Muscle of leg (tissue), 16 donors: Measurements from ENCODE around the gene CD24. TPM values are rescaled to one million over a fixed set of nuclear protein-coding genes. Genes with fewer than 3 reads are reported as not detected.
A peak's percentile ranks its signal among the peaks of the same experiment; 100 is the strongest.
"Not testable (repeated sequence)": the region's sequence is repeated elsewhere in the genome, so short reads cannot be mapped to it uniquely, and the experiment has no call there.

Experiments
- DNase-seq: peaks from one replicate; pipeline ENCODE4 v3.0.0; 2013
- H3K27ac ChIP-seq: one replicate; pipeline ENCODE4 v1.5.1; 2013; ENCODE audit warnings: mild to moderate bottlenecking, low read length, control low read depth
- H3K27me3 ChIP-seq: one replicate; pipeline ENCODE4 v1.6.1; 2013; ENCODE audit warnings: low read length; ENCODE audit not compliant: control insufficient read depth, insufficient read depth
- H3K36me3 ChIP-seq: one replicate; pipeline ENCODE4 v1.6.1; 2013; ENCODE audit warnings: low read length; ENCODE audit not compliant: control insufficient read depth, insufficient read depth
- H3K4me1 ChIP-seq: one replicate; pipeline ENCODE4 v1.6.1; 2013; ENCODE audit warnings: low read length; ENCODE audit not compliant: control insufficient read depth, insufficient read depth
- H3K4me3 ChIP-seq: one replicate; pipeline ENCODE4 v1.5.1; 2013; ENCODE audit warnings: low read length, control low read depth
- H3K9me3 ChIP-seq: replicated peaks from 2 replicates; pipeline ENCODE4 v1.6.1; 2013; ENCODE audit warnings: low read depth, low read length; ENCODE audit not compliant: control insufficient read depth
- WGBS: methylation state at CpG from one replicate; pipeline ENCODE4 v1.1.5; 2013; ENCODE audit warnings: missing lambda C conversion rate; ENCODE audit not compliant: insufficient coverage; 5-methylcytosine and 5-hydroxymethylcytosine counted together
- long read RNA-seq, 11 donors: transcript quantifications; one replicate each; lab custom pipeline, GENCODE V29; 2026
- polyA plus RNA-seq, 8 donors: library from polyadenylated mRNA; unstranded; fragments of 120-200 nt; gene quantifications; one replicate each; pipeline versions ENCODE4 v1.2.1 to v1.2.3, GENCODE V29; 2013; ENCODE audit warnings: inconsistent platforms in 1 of 8, low replicate concordance in 1 of 8; ENCODE audit not compliant: insufficient read length in 8 of 8, insufficient read depth in 1 of 8
- total RNA-seq: library from RNA; stranded (reverse); fragments of 120-200 nt; gene quantifications from one replicate; pipeline ENCODE4 v1.2.4, GENCODE V29; 2013

CD24 gene
- total RNA-seq (19.0 TPM), polyA plus RNA-seq (10 to 100 TPM in 7 of 8 donors, 1 to 10 TPM in 1; 9.4 to 62.3 (median 21.2) TPM)
- long read RNA-seq, donor 1, transcript CD24-201 (2 exons, 2,180 nt) = major isoform, 5 of 6 reads
- long read RNA-seq, donor 1, partial matches to known transcripts = 0 of 6 reads
- long read RNA-seq, donor 1, other reads (novel, unspliced or antisense) = 0 of 6 reads
- long read RNA-seq, donor 2, partial matches to known transcripts = 0 of 2 reads
- long read RNA-seq, donor 2, other reads (novel, unspliced or antisense) = 0 of 2 reads
- long read RNA-seq, donor 3 = 0 reads
- long read RNA-seq, donor 4, transcript CD24-201 (2 exons, 2,180 nt) = major isoform, 6 of 6 reads
- long read RNA-seq, donor 4, partial matches to known transcripts = 0 of 6 reads
- long read RNA-seq, donor 4, other reads (novel, unspliced or antisense) = 0 of 6 reads
- long read RNA-seq, donor 5, transcript CD24-201 (2 exons, 2,180 nt) = major isoform, 59 of 62 reads
- long read RNA-seq, donor 5, partial matches to known transcripts = 0 of 62 reads
- long read RNA-seq, donor 5, other reads (novel, unspliced or antisense) = 0 of 62 reads
- long read RNA-seq, donor 6, transcript CD24-201 (2 exons, 2,180 nt) = major isoform, 6 of 6 reads
- long read RNA-seq, donor 6, partial matches to known transcripts = 0 of 6 reads
- long read RNA-seq, donor 6, other reads (novel, unspliced or antisense) = 0 of 6 reads
- long read RNA-seq, donor 7, transcript CD24-201 (2 exons, 2,180 nt) = major isoform, 15 of 17 reads
- long read RNA-seq, donor 7, partial matches to known transcripts = 0 of 17 reads
- long read RNA-seq, donor 7, other reads (novel, unspliced or antisense) = 0 of 17 reads
- long read RNA-seq, donor 8, transcript CD24-201 (2 exons, 2,180 nt) = major isoform, 6 of 8 reads
- long read RNA-seq, donor 8, partial matches to known transcripts = 0 of 8 reads
- long read RNA-seq, donor 8, other reads (novel, unspliced or antisense) = 0 of 8 reads
- long read RNA-seq, donor 9, partial matches to known transcripts = 0 of 3 reads
- long read RNA-seq, donor 9, other reads (novel, unspliced or antisense) = 0 of 3 reads
- long read RNA-seq, donor 10, transcript CD24-201 (2 exons, 2,180 nt) = major isoform, 5 of 7 reads
- long read RNA-seq, donor 10, partial matches to known transcripts = 0 of 7 reads
- long read RNA-seq, donor 10, other reads (novel, unspliced or antisense) = 0 of 7 reads
- long read RNA-seq, donor 11, transcript CD24-201 (2 exons, 2,180 nt) = major isoform, 8 of 10 reads
- long read RNA-seq, donor 11, partial matches to known transcripts = 0 of 10 reads
- long read RNA-seq, donor 11, other reads (novel, unspliced or antisense) = 0 of 10 reads

- Histone ChIP-seq H3K27ac (peak within 1 kb of the TSS; percentile 67), H3K9me3 (no peaks in the 10 kb centered on the region), H3K27me3 (peaks cover 54% of the 10 kb centered on the region), H3K4me1 (peaks cover 14% of the 10 kb centered on the region), H3K36me3 (no peaks in the 10 kb centered on the region), H3K4me3 (peak within 1 kb of the TSS; percentile 58)
- WGBS = under 1% methylated on average over 61 of the region's 73 CpGs
- DNase-seq = peak; percentile 47
Observed at GRCh38 chr6:106974336-106974998, at the start of gene CD24. TSS of gene CD24 (minus strand) at chr6:106974729. CDS start at chr6:106974646, 83 bp downstream.

- H3K27ac ChIP-seq = no peak overlapping the region
- no peak overlapping the region for H3K4me3 ChIP-seq
- peak; percentile 25 for DNase-seq
- no peaks in the 10 kb centered on the region for H3K4me1 ChIP-seq
- no peaks in the 10 kb centered on the region for H3K36me3 ChIP-seq
- WGBS = no CpG with 5 or more reads among the region's 1 CpG
- H3K9me3 ChIP-seq = no peaks in the 10 kb centered on the region
- no peaks in the 10 kb centered on the region for H3K27me3 ChIP-seq
Observed at GRCh38 chr6:107021446-107022185, 47.1 kb upstream of the CD24 start.

GRCh38 chr6:107020239-107020638, 45.7 kb upstream of the CD24 start:
- Histone ChIP-seq H3K4me1 (no peaks in the 10 kb centered on the region), H3K27me3 (no peaks in the 10 kb centered on the region), H3K9me3 (no peaks in the 10 kb centered on the region), H3K4me3 (no peak overlapping the region), H3K36me3 (no peaks in the 10 kb centered on the region), H3K27ac (no peak overlapping the region)
- no peak for DNase-seq
- WGBS = 76% methylated on average over 4 of the region's 4 CpGs

- not testable (repeated sequence) for H3K4me3 ChIP-seq, H3K36me3 ChIP-seq, H3K9me3 ChIP-seq, DNase-seq, H3K27me3 ChIP-seq, H3K27ac ChIP-seq, H3K4me1 ChIP-seq
- 81% methylated on average over 5 of the region's 8 CpGs for WGBS
Observed at GRCh38 chr6:107019628-107020027, 45.1 kb upstream of the CD24 start.

GRCh38 chr6:107019047-107019446, 44.5 kb upstream of the CD24 start:
- H3K4me1 ChIP-seq = no peaks in the 10 kb centered on the region
- no peaks in the 10 kb centered on the region for H3K36me3 ChIP-seq
- peaks cover 1% of the 10 kb centered on the region for H3K27me3 ChIP-seq
- WGBS = 90% methylated on average over 5 of the region's 5 CpGs
- no peaks in the 10 kb centered on the region for H3K9me3 ChIP-seq
- no peak overlapping the region for H3K27ac ChIP-seq
- no peak for DNase-seq
- no peak overlapping the region for H3K4me3 ChIP-seq

GRCh38 chr6:107009499-107009898, 35.0 kb upstream of the CD24 start:
- no CpG with 5 or more reads among the region's 2 CpGs for WGBS
- DNase-seq = no peak
- no peaks in the 10 kb centered on the region for H3K36me3 ChIP-seq
- H3K4me3 ChIP-seq = no peak overlapping the region
- no peaks in the 10 kb centered on the region for H3K4me1 ChIP-seq
- H3K9me3 ChIP-seq = no peaks in the 10 kb centered on the region
- H3K27me3 ChIP-seq = peaks cover 2% of the 10 kb centered on the region
- no peak overlapping the region for H3K27ac ChIP-seq

GRCh38 chr6:106997392-106998158, 23.0 kb upstream of the CD24 start:
- H3K4me1 ChIP-seq = no peaks in the 10 kb centered on the region
- peak; percentile 50 for DNase-seq
- WGBS = 18% methylated on average over 4 of the region's 10 CpGs
- no peak overlapping the region for H3K4me3 ChIP-seq
- no peak overlapping the region for H3K27ac ChIP-seq
- H3K9me3 ChIP-seq = no peaks in the 10 kb centered on the region
- no peaks in the 10 kb centered on the region for H3K27me3 ChIP-seq
- no peaks in the 10 kb centered on the region for H3K36me3 ChIP-seq

GRCh38 chr6:106995640-106996039, 21.1 kb upstream of the CD24 start:
- no peaks in the 10 kb centered on the region for H3K4me1 ChIP-seq
- no peaks in the 10 kb centered on the region for H3K9me3 ChIP-seq
- no peaks in the 10 kb centered on the region for H3K36me3 ChIP-seq
- H3K27me3 ChIP-seq = no peaks in the 10 kb centered on the region
- no peak overlapping the region for H3K4me3 ChIP-seq
- H3K27ac ChIP-seq = no peak overlapping the region
- WGBS = 100% methylated on average over 2 of the region's 3 CpGs
- DNase-seq = no peak
